ENCODE results near the gene CNOT6L.
A peak's percentile ranks its signal among the peaks of the same experiment; 100 is the strongest.
"Not testable (repeated sequence)": the region's sequence is repeated elsewhere in the genome, so short reads cannot be mapped to it uniquely, and the experiment has no call there.

The CNOT6L gene

GRCh38 chr4:77818602-77819403, at the start of gene CNOT6L:
Gene CNOT6L (minus strand): TSS chr4:77819368. CDS start chr4:77819308, 60 bp downstream.
- peak; percentile 58 to 66 for DNase-seq (ENCODE audit: low read depth in 2 of 2)

- DNase-seq (ENCODE audit: low read depth in 2 of 2) = no peak
These were observed 46.1 kb upstream of the CNOT6L start for GRCh38 chr4:77865259-77865658.

- not testable (repeated sequence) for DNase-seq (ENCODE audit: low read depth in 2 of 2)
These were observed 44.2 kb upstream of the CNOT6L start for GRCh38 chr4:77863341-77863740.

- peak; percentile 77 to 80 for DNase-seq (ENCODE audit: low read depth in 2 of 2)
These were observed 43.5 kb upstream of the CNOT6L start, which contains the start of gene MRPL1 for GRCh38 chr4:77862478-77863216. Gene MRPL1 (plus strand): TSS chr4:77862830. CDS start chr4:77862849, 19 bp downstream.

- no peak for DNase-seq (ENCODE audit: low read depth in 2 of 2)
These were observed 42.3 kb upstream of the CNOT6L start for GRCh38 chr4:77861495-77861894.

GRCh38 chr4:77859256-77859655, 40.1 kb upstream of the CNOT6L start:
- DNase-seq (ENCODE audit: low read depth in 2 of 2) = no peak

GRCh38 chr4:77856152-77856551, 37.0 kb upstream of the CNOT6L start:
- DNase-seq (ENCODE audit: low read depth in 2 of 2) = no peak

- DNase-seq (ENCODE audit: low read depth in 2 of 2) = no peak
These were observed 35.4 kb upstream of the CNOT6L start for GRCh38 chr4:77854431-77855111.

- peak; percentile 21 to 25 for DNase-seq (ENCODE audit: low read depth in 2 of 2)
These were observed 33.8 kb upstream of the CNOT6L start for GRCh38 chr4:77852892-77853495.

GRCh38 chr4:77849278-77849965, 30.3 kb upstream of the CNOT6L start:
- DNase-seq (ENCODE audit: low read depth in 2 of 2) = no peak

GRCh38 chr4:77848508-77848907, 29.3 kb upstream of the CNOT6L start:
- no peak for DNase-seq (ENCODE audit: low read depth in 2 of 2)

GRCh38 chr4:77845929-77846328, 26.8 kb upstream of the CNOT6L start:
- DNase-seq (ENCODE audit: low read depth in 2 of 2) = no peak

- DNase-seq (ENCODE audit: low read depth in 2 of 2) = no peak
These were observed 26.2 kb upstream of the CNOT6L start for GRCh38 chr4:77845400-77845799.

GRCh38 chr4:77844363-77844762, 25.2 kb upstream of the CNOT6L start:
- DNase-seq (ENCODE audit: low read depth in 2 of 2) = no peak

GRCh38 chr4:77843628-77844027, 24.5 kb upstream of the CNOT6L start:
- DNase-seq (ENCODE audit: low read depth in 2 of 2) = no peak

- no peak for DNase-seq (ENCODE audit: low read depth in 2 of 2)
These were observed 15.2 kb upstream of the CNOT6L start for GRCh38 chr4:77834403-77834802.

- no peak for DNase-seq (ENCODE audit: low read depth in 2 of 2)
These were observed 14.1 kb upstream of the CNOT6L start for GRCh38 chr4:77833126-77833724.

- no peak for DNase-seq (ENCODE audit: low read depth in 2 of 2)
These were observed 8.2 kb upstream of the CNOT6L start for GRCh38 chr4:77827343-77827742.

GRCh38 chr4:77826275-77826674, 7.1 kb upstream of the CNOT6L start:
- no peak for DNase-seq (ENCODE audit: low read depth in 2 of 2)

GRCh38 chr4:77821775-77822174, 2.6 kb upstream of the CNOT6L start:
- peak in 1 of 2 donors; percentile 9 for DNase-seq (ENCODE audit: low read depth in 2 of 2)

Measured in activated CD4-positive, alpha-beta T cell treated with anti-CD3 and anti-CD28 coated beads for 24 hours (primary cell).